ENCODE results near the gene NOD1.
A peak's percentile ranks its signal among the peaks of the same experiment; 100 is the strongest.

Gene NOD1

DNA sequence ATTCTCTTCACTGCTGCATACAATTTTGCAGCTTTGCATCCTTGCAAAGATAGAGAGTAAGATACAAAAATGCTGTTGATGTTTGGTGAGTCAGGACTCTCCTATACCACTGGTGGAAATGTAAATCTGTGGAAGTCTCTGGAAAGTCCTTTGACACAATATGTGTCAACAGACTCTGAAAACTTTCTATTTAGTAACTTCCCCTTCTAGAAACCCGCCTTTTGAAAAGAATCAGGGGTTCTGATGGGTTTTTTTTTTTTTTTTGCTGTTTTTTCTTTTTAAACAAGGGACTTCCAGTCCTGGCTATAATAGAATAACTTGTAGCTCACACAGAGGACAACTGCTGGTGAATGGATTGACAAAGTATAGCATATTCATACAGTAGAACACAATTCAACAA, 16.4 kb downstream of the NOD1 start:
- Histone ChIP-seq H3K4me1 (ENCODE audit: insufficient read depth, poor library complexity, severe bottlenecking) (peaks cover 13% of the 10 kb centered on the region), H3K36me3 (ENCODE audit: low read depth) (no peaks in the 10 kb centered on the region), H3K27me3 (ENCODE audit: insufficient read depth, poor library complexity, severe bottlenecking) (no peaks in the 10 kb centered on the region), H3K9me3 (ENCODE audit: severe bottlenecking) (no peaks in the 10 kb centered on the region), H3K4me3 (ENCODE audit: severe bottlenecking) (no peak overlapping the region), H3K27ac (ENCODE audit: poor library complexity, severe bottlenecking) (no peak overlapping the region)
- DNase-seq (ENCODE audit: low spot score) (no peak), ATAC-seq (ENCODE audit: low read depth) (no peak)
- TF ChIP-seq, protein P1, sequence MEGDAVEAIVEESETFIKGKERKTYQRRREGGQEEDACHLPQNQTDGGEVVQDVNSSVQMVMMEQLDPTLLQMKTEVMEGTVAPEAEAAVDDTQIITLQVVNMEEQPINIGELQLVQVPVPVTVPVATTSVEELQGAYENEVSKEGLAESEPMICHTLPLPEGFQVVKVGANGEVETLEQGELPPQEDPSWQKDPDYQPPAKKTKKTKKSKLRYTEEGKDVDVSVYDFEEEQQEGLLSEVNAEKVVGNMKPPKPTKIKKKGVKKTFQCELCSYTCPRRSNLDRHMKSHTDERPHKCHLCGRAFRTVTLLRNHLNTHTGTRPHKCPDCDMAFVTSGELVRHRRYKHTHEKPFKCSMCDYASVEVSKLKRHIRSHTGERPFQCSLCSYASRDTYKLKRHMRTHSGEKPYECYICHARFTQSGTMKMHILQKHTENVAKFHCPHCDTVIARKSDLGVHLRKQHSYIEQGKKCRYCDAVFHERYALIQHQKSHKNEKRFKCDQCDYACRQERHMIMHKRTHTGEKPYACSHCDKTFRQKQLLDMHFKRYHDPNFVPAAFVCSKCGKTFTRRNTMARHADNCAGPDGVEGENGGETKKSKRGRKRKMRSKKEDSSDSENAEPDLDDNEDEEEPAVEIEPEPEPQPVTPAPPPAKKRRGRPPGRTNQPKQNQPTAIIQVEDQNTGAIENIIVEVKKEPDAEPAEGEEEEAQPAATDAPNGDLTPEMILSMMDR (IDR thresholded peaks at IDR 0.05; ENCODE audit: poor library complexity, severe bottlenecking): no peak

DNA sequence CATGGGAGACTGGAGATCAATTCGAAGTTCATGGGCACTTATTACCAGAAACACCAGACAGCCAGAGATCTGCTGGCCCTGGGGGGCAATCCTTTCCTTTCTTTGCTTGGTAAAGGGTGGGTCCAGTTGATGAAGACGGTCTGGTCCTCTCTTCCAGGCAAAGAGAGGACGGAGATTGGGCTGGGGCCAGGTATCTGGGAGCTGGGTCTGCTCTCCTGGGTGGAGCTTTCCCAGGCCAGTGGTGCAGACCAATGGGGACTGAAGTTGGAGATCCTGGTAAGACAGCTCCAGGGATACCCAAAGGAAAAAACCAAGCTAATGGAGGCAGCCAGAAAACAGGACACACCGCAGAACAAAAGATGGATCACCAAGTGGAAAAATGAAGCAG, 18.3 kb downstream of the NOD1 start:
- peaks cover 13% of the 10 kb centered on the region for H3K4me1 ChIP-seq (ENCODE audit: insufficient read depth, poor library complexity, severe bottlenecking)
- no peaks in the 10 kb centered on the region for H3K9me3 ChIP-seq (ENCODE audit: severe bottlenecking)
- TF ChIP-seq, protein P1 (IDR thresholded peaks at IDR 0.05; ENCODE audit: poor library complexity, severe bottlenecking): no peak
- peak overlapping the region; percentile 51 for H3K27ac ChIP-seq (ENCODE audit: poor library complexity, severe bottlenecking)
- ATAC-seq (ENCODE audit: low read depth) (no peak), DNase-seq (ENCODE audit: low spot score) (no peak)
- H3K36me3 ChIP-seq (ENCODE audit: low read depth): no peaks in the 10 kb centered on the region
- no peak overlapping the region for H3K4me3 ChIP-seq (ENCODE audit: severe bottlenecking)
- no peaks in the 10 kb centered on the region for H3K27me3 ChIP-seq (ENCODE audit: insufficient read depth, poor library complexity, severe bottlenecking)

DNA sequence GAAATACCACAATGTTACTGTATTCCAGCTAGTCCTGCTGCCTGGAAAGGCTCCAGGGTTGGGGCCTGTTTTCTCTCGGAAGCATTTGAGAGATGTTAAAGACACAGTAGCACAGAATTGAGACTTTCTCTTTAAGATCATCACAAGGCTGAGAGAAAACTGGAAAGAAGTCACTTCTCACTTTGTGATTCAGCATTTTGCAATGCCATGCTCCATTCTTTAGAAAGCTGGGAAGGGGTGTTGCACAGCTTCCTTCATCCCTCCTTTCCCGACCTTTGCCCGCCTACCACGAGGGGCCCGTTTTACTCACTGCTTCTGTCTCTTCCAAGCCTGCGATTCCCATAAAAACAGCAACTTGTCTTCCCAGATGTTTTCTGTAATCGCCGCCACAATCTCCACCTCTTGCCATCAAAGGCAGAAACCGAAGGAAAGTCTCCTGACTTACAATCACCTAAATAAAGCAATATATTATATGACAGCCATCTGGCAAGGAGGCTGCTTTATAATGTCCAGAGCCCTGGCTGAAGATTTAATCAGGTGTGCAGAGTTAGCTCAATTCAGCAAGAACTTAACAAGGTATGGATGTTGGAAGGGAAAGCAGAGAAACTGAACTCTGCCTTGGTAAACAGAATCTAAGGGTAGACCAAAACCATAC, 18.9 kb downstream of the NOD1 start:
- DNase-seq (ENCODE audit: low spot score) (no peak), ATAC-seq (ENCODE audit: low read depth) (peak; percentile 89)
- H3K4me1 ChIP-seq (ENCODE audit: insufficient read depth, poor library complexity, severe bottlenecking): peaks cover 13% of the 10 kb centered on the region

DNA sequence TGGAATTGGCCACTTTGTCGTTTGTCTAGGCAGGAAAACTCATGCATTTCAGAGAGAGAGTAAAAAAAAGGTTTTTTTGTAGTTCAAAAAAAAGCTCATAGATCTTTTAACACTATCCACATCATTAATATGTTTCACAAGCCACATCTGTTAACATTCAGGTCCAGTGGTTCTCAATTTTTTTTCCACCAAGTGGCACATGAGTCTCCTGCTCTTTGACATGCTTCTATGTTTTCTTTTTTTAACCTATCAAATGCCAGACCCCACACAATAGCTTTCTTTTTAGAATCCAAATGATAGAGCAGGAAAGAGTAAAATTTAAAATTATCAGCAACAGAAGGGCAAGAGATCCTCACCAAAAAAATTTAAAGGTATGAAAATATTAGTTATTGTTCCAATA, 20.3 kb downstream of the NOD1 start:
- no peak for ATAC-seq (ENCODE audit: low read depth)
- Histone ChIP-seq H3K9me3 (ENCODE audit: severe bottlenecking) (no peaks in the 10 kb centered on the region), H3K4me1 (ENCODE audit: insufficient read depth, poor library complexity, severe bottlenecking) (peaks cover 13% of the 10 kb centered on the region), H3K36me3 (ENCODE audit: low read depth) (0 out of 2 replicates have a peak, but pooled peaks cover 9% of the 10 kb centered on the region), H3K4me3 (ENCODE audit: severe bottlenecking) (no peak overlapping the region), H3K27ac (ENCODE audit: poor library complexity, severe bottlenecking) (no peak overlapping the region), H3K27me3 (ENCODE audit: insufficient read depth, poor library complexity, severe bottlenecking) (no peaks in the 10 kb centered on the region)
- TF ChIP-seq, protein P1 (IDR thresholded peaks at IDR 0.05; ENCODE audit: poor library complexity, severe bottlenecking): no peak
- DNase-seq (ENCODE audit: low spot score): no peak

More for the DNA sequence above, 18.9 kb downstream of the NOD1 start:
- TF ChIP-seq, protein P1 (IDR thresholded peaks at IDR 0.05; ENCODE audit: poor library complexity, severe bottlenecking): no peak
- Histone ChIP-seq H3K27ac (ENCODE audit: poor library complexity, severe bottlenecking) (peak overlapping the region; percentile 51), H3K27me3 (ENCODE audit: insufficient read depth, poor library complexity, severe bottlenecking) (no peaks in the 10 kb centered on the region), H3K36me3 (ENCODE audit: low read depth) (no peaks in the 10 kb centered on the region), H3K4me3 (ENCODE audit: severe bottlenecking) (no peak overlapping the region), H3K9me3 (ENCODE audit: severe bottlenecking) (no peaks in the 10 kb centered on the region)

DNA sequence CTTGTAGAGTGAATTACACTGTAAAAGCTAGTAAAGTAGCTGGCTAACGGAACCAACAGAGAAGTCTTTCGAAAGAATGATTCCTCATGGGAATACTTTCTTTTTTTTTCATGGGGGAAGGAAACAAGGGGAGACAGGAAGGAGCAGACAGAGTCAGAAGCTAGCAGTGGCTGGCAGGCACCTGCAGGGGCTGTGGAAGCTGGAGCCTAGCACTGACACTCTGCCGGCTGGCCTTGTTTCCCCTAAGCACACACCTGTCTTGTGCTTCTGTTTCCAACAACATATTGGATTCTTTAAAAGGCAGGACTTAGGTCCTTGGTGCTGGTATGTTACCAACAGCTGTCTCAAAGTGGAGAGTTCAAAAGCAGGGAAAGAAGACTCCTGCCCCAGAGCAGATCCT, 24.7 kb downstream of the NOD1 start:
- ATAC-seq (ENCODE audit: low read depth) (no peak), DNase-seq (ENCODE audit: low spot score) (no peak)
- no peak overlapping the region for H3K27ac ChIP-seq (ENCODE audit: poor library complexity, severe bottlenecking)
- H3K4me3 ChIP-seq (ENCODE audit: severe bottlenecking): no peak overlapping the region
- H3K27me3 ChIP-seq (ENCODE audit: insufficient read depth, poor library complexity, severe bottlenecking): no peaks in the 10 kb centered on the region
- no peaks in the 10 kb centered on the region for H3K9me3 ChIP-seq (ENCODE audit: severe bottlenecking)
- TF ChIP-seq, protein P1 (IDR thresholded peaks at IDR 0.05; ENCODE audit: poor library complexity, severe bottlenecking): no peak
- peaks cover 1% of the 10 kb centered on the region for H3K4me1 ChIP-seq (ENCODE audit: insufficient read depth, poor library complexity, severe bottlenecking)
- peaks cover 15% of the 10 kb centered on the region; the same call in 1 of the 2 replicates for H3K36me3 ChIP-seq (ENCODE audit: low read depth)
